ENCODE data around the gene IFRD2. TPM values are rescaled to one million over a fixed set of nuclear protein-coding genes. Genes with fewer than 3 reads are reported as not detected.

IFRD2 gene
- total and polyA plus RNA-seq, 2 of the 13 experiments (the other 11 are each of a cell fraction or from before 2014, with no cell fraction given), result 32.8 to 96.1 TPM

DNA sequence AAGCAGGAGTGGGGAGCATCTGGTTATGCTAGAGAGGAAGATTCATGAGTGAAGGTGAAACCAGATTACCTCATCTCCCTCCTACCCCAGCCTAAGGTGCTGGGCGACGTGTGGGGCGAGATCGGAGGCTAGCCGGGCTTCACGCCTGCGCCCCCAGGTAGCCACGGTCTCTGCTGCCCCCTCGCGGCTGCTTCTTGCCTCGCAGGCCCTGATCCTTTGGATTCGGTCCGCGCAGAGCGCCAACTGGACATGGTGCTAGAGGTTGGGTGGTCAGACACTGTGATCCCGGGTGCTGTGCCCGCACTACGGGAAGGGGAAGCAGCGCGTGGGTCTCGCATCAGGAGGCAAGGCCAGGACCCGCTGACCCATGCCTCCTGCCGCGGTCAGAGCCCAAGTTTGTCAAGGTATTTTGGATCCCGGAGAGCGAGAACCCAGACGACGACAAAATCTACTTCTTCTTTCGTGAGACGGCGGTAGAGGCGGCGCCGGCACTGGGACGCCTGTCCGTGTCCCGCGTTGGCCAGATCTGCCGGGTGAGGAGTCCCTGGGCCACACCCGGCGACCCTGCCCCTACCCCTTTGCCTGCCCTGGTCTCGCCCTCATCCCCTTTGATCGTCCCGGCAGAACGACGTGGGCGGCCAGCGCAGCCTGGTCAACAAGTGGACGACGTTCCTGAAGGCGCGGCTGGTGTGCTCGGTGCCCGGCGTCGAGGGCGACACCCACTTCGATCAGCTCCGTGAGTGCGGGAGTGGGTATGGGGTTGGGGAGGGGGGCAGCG lies 19.1 kb downstream of the IFRD2 start (continued):
- TF ChIP-seq ZFP90 (CRISPR knock-in tag; IDR thresholded peaks at IDR 0.05; ENCODE audit: borderline replicate concordance) (no peak), KDM5B (CRISPR knock-in tag; IDR thresholded peaks at IDR 0.05; ENCODE audit: borderline replicate concordance) (peak; percentile 26; the same call in 1 of the 2 replicates), CREB1 (IDR thresholded peaks at IDR 0.05) (no peak), CREB1 (CRISPR knock-in tag; IDR thresholded peaks at IDR 0.05) (no peak), ZNF839 (CRISPR knock-in tag; IDR thresholded peaks at IDR 0.05; ENCODE audit: borderline replicate concordance) (peak; percentile 78; the same call in 1 of the 2 replicates), FOXO1 (CRISPR knock-in tag; IDR thresholded peaks at IDR 0.05) (peak; percentile 53), ZNF30 (CRISPR knock-in tag; IDR thresholded peaks at IDR 0.05) (no peak), ELF4 (CRISPR knock-in tag; IDR thresholded peaks at IDR 0.05; ENCODE audit: borderline replicate concordance) (no peak), RFXANK (CRISPR knock-in tag; IDR thresholded peaks at IDR 0.05) (no peak), SP140L (CRISPR knock-in tag; IDR thresholded peaks at IDR 0.05; ENCODE audit: borderline replicate concordance) (no peak), IKZF1 (IDR thresholded peaks at IDR 0.05) (no peak), YEATS4 (CRISPR knock-in tag; IDR thresholded peaks at IDR 0.05; ENCODE audit: borderline replicate concordance) (no peak), GABPA (IDR thresholded peaks at IDR 0.05; ENCODE audit: low read depth, low read length) (no peak), GABPA (CRISPR knock-in tag; IDR thresholded peaks at IDR 0.05; ENCODE audit: low read depth) (peak; percentile 45; the same call in 1 of the 2 replicates), HNRNPK (IDR thresholded peaks at IDR 0.05; ENCODE audit: low read depth, low read length, poor library complexity, severe bottlenecking) (peak; percentile 38)
- TF ChIP-seq, protein P1, sequence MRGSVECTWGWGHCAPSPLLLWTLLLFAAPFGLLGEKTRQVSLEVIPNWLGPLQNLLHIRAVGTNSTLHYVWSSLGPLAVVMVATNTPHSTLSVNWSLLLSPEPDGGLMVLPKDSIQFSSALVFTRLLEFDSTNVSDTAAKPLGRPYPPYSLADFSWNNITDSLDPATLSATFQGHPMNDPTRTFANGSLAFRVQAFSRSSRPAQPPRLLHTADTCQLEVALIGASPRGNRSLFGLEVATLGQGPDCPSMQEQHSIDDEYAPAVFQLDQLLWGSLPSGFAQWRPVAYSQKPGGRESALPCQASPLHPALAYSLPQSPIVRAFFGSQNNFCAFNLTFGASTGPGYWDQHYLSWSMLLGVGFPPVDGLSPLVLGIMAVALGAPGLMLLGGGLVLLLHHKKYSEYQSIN (CRISPR knock-in tag; IDR thresholded peaks at IDR 0.05; ENCODE audit: borderline replicate concordance), result no peak
- TF ChIP-seq, protein P2, sequence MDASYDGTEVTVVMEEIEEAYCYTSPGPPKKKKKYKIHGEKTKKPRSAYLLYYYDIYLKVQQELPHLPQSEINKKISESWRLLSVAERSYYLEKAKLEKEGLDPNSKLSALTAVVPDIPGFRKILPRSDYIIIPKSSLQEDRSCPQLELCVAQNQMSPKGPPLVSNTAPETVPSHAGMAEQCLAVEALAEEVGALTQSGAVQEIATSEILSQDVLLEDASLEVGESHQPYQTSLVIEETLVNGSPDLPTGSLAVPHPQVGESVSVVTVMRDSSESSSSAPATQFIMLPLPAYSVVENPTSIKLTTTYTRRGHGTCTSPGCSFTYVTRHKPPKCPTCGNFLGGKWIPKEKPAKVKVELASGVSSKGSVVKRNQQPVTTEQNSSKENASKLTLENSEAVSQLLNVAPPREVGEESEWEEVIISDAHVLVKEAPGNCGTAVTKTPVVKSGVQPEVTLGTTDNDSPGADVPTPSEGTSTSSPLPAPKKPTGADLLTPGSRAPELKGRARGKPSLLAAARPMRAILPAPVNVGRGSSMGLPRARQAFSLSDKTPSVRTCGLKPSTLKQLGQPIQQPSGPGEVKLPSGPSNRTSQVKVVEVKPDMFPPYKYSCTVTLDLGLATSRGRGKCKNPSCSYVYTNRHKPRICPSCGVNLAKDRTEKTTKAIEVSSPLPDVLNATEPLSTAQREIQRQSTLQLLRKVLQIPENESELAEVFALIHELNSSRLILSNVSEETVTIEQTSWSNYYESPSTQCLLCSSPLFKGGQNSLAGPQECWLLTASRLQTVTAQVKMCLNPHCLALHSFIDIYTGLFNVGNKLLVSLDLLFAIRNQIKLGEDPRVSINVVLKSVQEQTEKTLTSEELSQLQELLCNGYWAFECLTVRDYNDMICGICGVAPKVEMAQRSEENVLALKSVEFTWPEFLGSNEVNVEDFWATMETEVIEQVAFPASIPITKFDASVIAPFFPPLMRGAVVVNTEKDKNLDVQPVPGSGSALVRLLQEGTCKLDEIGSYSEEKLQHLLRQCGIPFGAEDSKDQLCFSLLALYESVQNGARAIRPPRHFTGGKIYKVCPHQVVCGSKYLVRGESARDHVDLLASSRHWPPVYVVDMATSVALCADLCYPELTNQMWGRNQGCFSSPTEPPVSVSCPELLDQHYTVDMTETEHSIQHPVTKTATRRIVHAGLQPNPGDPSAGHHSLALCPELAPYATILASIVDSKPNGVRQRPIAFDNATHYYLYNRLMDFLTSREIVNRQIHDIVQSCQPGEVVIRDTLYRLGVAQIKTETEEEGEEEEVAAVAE (CRISPR knock-in tag; IDR thresholded peaks at IDR 0.05; ENCODE audit: borderline replicate concordance), result no peak
- TF ChIP-seq, protein P3, sequence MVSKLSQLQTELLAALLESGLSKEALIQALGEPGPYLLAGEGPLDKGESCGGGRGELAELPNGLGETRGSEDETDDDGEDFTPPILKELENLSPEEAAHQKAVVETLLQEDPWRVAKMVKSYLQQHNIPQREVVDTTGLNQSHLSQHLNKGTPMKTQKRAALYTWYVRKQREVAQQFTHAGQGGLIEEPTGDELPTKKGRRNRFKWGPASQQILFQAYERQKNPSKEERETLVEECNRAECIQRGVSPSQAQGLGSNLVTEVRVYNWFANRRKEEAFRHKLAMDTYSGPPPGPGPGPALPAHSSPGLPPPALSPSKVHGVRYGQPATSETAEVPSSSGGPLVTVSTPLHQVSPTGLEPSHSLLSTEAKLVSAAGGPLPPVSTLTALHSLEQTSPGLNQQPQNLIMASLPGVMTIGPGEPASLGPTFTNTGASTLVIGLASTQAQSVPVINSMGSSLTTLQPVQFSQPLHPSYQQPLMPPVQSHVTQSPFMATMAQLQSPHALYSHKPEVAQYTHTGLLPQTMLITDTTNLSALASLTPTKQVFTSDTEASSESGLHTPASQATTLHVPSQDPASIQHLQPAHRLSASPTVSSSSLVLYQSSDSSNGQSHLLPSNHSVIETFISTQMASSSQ (IDR thresholded peaks at IDR 0.05; ENCODE audit: low read depth), result no peak
- TF ChIP-seq, protein P3 (CRISPR knock-in tag; IDR thresholded peaks at IDR 0.05; ENCODE audit: borderline replicate concordance), result no peak

Measured in HepG2 (cell line).